ENCODE measurements around the gene ALOX12B.

DNA sequence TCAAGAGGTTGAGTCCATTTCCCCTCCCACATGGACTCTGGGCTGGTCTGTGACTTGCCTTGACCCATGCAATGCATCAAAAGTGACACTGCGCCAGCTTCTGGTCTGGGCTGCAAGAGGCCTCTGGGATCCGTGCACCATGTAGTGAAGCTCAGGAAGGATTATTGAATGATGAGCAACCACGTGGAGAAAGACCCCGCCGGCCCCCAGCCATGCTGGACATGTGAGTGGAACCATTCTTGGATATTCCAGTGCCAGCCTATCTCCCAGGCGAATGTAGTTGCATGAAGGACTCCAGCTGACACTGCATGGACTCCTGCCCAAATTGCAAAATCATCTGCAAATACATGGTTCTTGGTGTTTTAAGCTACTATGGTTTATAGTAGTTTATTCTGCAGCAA is 56.3 kb downstream of the ALOX12B start:
- TF ChIP-seq POLR2A (IDR thresholded peaks at IDR 0.05) = no peak
- TF ChIP-seq, protein P1, sequence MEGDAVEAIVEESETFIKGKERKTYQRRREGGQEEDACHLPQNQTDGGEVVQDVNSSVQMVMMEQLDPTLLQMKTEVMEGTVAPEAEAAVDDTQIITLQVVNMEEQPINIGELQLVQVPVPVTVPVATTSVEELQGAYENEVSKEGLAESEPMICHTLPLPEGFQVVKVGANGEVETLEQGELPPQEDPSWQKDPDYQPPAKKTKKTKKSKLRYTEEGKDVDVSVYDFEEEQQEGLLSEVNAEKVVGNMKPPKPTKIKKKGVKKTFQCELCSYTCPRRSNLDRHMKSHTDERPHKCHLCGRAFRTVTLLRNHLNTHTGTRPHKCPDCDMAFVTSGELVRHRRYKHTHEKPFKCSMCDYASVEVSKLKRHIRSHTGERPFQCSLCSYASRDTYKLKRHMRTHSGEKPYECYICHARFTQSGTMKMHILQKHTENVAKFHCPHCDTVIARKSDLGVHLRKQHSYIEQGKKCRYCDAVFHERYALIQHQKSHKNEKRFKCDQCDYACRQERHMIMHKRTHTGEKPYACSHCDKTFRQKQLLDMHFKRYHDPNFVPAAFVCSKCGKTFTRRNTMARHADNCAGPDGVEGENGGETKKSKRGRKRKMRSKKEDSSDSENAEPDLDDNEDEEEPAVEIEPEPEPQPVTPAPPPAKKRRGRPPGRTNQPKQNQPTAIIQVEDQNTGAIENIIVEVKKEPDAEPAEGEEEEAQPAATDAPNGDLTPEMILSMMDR (IDR thresholded peaks at IDR 0.05) = no peak

Data from thyroid gland (tissue), 4 donors.